ENCODE data around the gene SSH2.
A peak's percentile ranks its signal among the peaks of the same experiment; 100 is the strongest.
"Not testable (repeated sequence)": the region's sequence is repeated elsewhere in the genome, so short reads cannot be mapped to it uniquely, and the experiment has no call there.

The SSH2 gene

GRCh38 chr17:29929533-29930408 lies at the start of gene SSH2:
SSH2 (minus strand) TSS chr17:29930228; CDS start chr17:29930000, 228 bp downstream.
- DNase-seq (ENCODE audit: low spot score) = peak; percentile 85

- DNase-seq (ENCODE audit: low spot score) = no peak
These were observed 47.8 kb upstream of the SSH2 start for GRCh38 chr17:29977836-29978235.

GRCh38 chr17:29973005-29973404 lies 43.0 kb upstream of the SSH2 start:
- no peak for DNase-seq (ENCODE audit: low spot score)

- no peak for DNase-seq (ENCODE audit: low spot score)
These were observed 42.2 kb upstream of the SSH2 start for GRCh38 chr17:29972277-29972676.

- DNase-seq (ENCODE audit: low spot score) = no peak
These were observed 38.2 kb upstream of the SSH2 start for GRCh38 chr17:29968271-29968670.

- DNase-seq (ENCODE audit: low spot score) = no peak
These were observed 32.6 kb upstream of the SSH2 start for GRCh38 chr17:29962656-29963055.

GRCh38 chr17:29959658-29960337 lies 29.8 kb upstream of the SSH2 start:
- no peak for DNase-seq (ENCODE audit: low spot score)

- no peak for DNase-seq (ENCODE audit: low spot score)
These were observed 29.1 kb upstream of the SSH2 start for GRCh38 chr17:29958947-29959657.

- DNase-seq (ENCODE audit: low spot score) = not testable (repeated sequence)
These were observed 27.5 kb upstream of the SSH2 start for GRCh38 chr17:29957488-29957887.

- peak; percentile 17 for DNase-seq (ENCODE audit: low spot score)
These were observed 26.2 kb upstream of the SSH2 start for GRCh38 chr17:29956225-29956624.

- DNase-seq (ENCODE audit: low spot score) = no peak
These were observed 24.4 kb upstream of the SSH2 start for GRCh38 chr17:29954405-29954804.

- no peak for DNase-seq (ENCODE audit: low spot score)
These were observed 19.7 kb upstream of the SSH2 start for GRCh38 chr17:29949696-29950095.

GRCh38 chr17:29948448-29949215 lies 18.6 kb upstream of the SSH2 start:
- DNase-seq (ENCODE audit: low spot score) = no peak

GRCh38 chr17:29945281-29945680 lies 15.3 kb upstream of the SSH2 start:
- no peak for DNase-seq (ENCODE audit: low spot score)

GRCh38 chr17:29941334-29941733 lies 11.3 kb upstream of the SSH2 start, which contains the start of gene EFCAB5:
EFCAB5 (plus strand) TSS chr17:29941634; CDS start chr17:29941797, 163 bp downstream.
- no peak for DNase-seq (ENCODE audit: low spot score)

GRCh38 chr17:29936724-29937123 lies 6.7 kb upstream of the SSH2 start:
- DNase-seq (ENCODE audit: low spot score) = no peak

- not testable (repeated sequence) for DNase-seq (ENCODE audit: low spot score)
These were observed 5.9 kb upstream of the SSH2 start for GRCh38 chr17:29935909-29936308.

- peak; percentile 59 for DNase-seq (ENCODE audit: low spot score)
These were observed 3.4 kb upstream of the SSH2 start for GRCh38 chr17:29933379-29933778.

- peak; percentile 97 for DNase-seq (ENCODE audit: low spot score)
These were observed 1.4 kb upstream of the SSH2 start for GRCh38 chr17:29931231-29931932.

GRCh38 chr17:29930409-29931010 lies 482 bp upstream of the SSH2 start:
- peak; percentile 63 for DNase-seq (ENCODE audit: low spot score)

Measured in globus pallidus (tissue), 1 donor.